ENCODE data around the gene PXMP4. TPM values are rescaled to one million over a fixed set of nuclear protein-coding genes. Genes with fewer than 3 reads are reported as not detected.

Gene PXMP4
- total and polyA plus RNA-seq, 9 of the 15 experiments (the other 6 are each of a cell fraction or from before 2014, with no cell fraction given): 4.8 to 29.1 (median 6.8) TPM

GRCh38 chr20:33654680-33655161 lies 65.4 kb downstream of the PXMP4 start:
- no peaks in the 10 kb centered on the region for H3K79me2 ChIP-seq (ENCODE audit: control insufficient read depth, insufficient read depth, low read length)
- in situ Hi-C loops (cut with MboI) (loop anchor here (5.0 to 10.0 kb wide), 2 partner anchors 202 to 240 kb away; no protein-coding TSS in a partner anchor), intact Hi-C loops (cut with micrococcal nuclease) (loop anchor here (5.0 kb wide), 1 partner anchor 252 kb away; the partner anchor contains the start of gene CDK5RAP1)
- H3K9me1 ChIP-seq (ENCODE audit: control insufficient read depth, insufficient read depth, low read length): peaks cover 5% of the 10 kb centered on the region
- H3K36me3 ChIP-seq (ENCODE audit: control insufficient read depth, insufficient read depth, low read length): peaks cover 35% of the 10 kb centered on the region; the same call in 1 of the 3 replicates
- H3K27me3 ChIP-seq (ENCODE audit: control insufficient read depth in 2 of 2, insufficient read depth in 2 of 2, low read length in 2 of 2): no peaks in the 10 kb centered on the region
- ATAC-seq (peak; percentile 26), FAIRE-seq (no peak), DNase-seq (ENCODE audit: extremely low read depth in 1 of 4, low spot score in 3 of 4) (peak in 1 of 4 experiments; percentile 12)
- no peak overlapping the region for H3K27ac ChIP-seq (ENCODE audit: extremely low read depth, low read depth, low read length)
- TF ChIP-seq POLR2B (IDR thresholded peaks at IDR 0.05; ENCODE audit: low read depth, partially characterized antibody) (peak; percentile 36), POLR2A (conservative IDR thresholded peaks at IDR 0.05) (peak; percentile 43), RBFOX2 (IDR thresholded peaks at IDR 0.05; ENCODE audit: low read depth, low read length) (peak; percentile 31; the same call in 1 of the 2 replicates), HNRNPUL1 (IDR thresholded peaks at IDR 0.05; ENCODE audit: low read length) (no peak), POLR2AphosphoS2 (IDR thresholded peaks at IDR 0.05; ENCODE audit: low read length) (peak; percentile 11; the same call in 1 of the 2 replicates), POLR2G (IDR thresholded peaks at IDR 0.05; ENCODE audit: low read depth, low read length) (peak; percentile 73), OTX1 (CRISPR knock-in tag; IDR thresholded peaks at IDR 0.05) (no peak)
- no peaks in the 10 kb centered on the region for H3K9me3 ChIP-seq (replicated peaks; ENCODE audit: control insufficient read depth, insufficient read depth, low read depth, low read length)
- CTCF ChIA-PET (ENCODE audit: low intra/inter-chr PET ratio): no interaction called here
- no peak overlapping the region for H2AFZ ChIP-seq (ENCODE audit: low read depth, low read length)
- H3K4me1 ChIP-seq (replicated peaks in 1 of 2; ENCODE audit: control insufficient read depth in 2 of 2, insufficient read depth in 2 of 2, low read length in 2 of 2): peaks cover 6 to 38% of the 10 kb centered on the region in 2 experiments; a peak in 3 of 5 replicates
- 55% methylated on average over 12 of the region's 14 CpGs for WGBS (ENCODE audit: insufficient coverage, low coverage, missing lambda C conversion rate)
- POLR2A ChIA-PET: interaction anchor here (0.7 to 4.5 kb wide), 3 partner anchors 9 to 343 kb away, joined by 3 to 51 read pairs (median 4); partner anchors contain the start of gene ACTL10
- no TSS peak for BruUV-seq (replicated peaks)
- H3K4me3 ChIP-seq: no peak overlapping the region
- no peak overlapping the region for H3K4me2 ChIP-seq (ENCODE audit: insufficient read depth, low read length)
- peak overlapping the region in 1 of 2 experiments; percentile 43; a peak in 2 of 4 replicates for H3K9ac ChIP-seq (ENCODE audit: insufficient read depth in 1 of 2, low read depth in 2 of 2, low read length in 2 of 2)
- H4K20me1 ChIP-seq (replicated peaks; ENCODE audit: control insufficient read depth, insufficient read depth, low read length): peaks cover 18% of the 10 kb centered on the region; the same call in 1 of the 2 replicates
